ENCODE results near the gene ZC3H7A.
"Not testable (repeated sequence)": the region's sequence is repeated elsewhere in the genome, so short reads cannot be mapped to it uniquely, and the experiment has no call there.

The ZC3H7A gene

DNA sequence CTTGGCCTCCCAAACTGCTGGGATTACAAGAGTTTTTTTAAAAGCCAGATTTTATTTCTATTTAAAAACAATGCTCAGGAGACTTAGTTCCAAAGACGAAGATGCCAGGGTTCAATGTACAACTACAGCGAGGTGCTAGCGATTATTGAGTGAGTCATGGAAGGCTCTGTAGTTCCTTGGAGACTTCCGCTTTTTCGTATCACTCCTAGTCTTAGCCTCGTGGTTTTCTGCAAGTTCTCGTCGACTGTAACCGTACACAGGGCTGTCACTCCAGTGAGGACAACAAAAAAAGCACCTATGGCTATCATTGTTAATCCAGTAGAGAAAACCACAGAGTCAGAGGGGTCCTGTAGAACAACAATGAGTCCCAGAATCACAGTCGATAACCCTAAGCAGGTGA, 22.7 kb upstream of the ZC3H7A start:
- Histone ChIP-seq H3K36me3 (ENCODE audit: insufficient read depth) (no peaks in the 10 kb centered on the region), H3K4me2 (no peak overlapping the region), H3K9ac (no peak overlapping the region), H2AFZ (ENCODE audit: low read depth) (no peak overlapping the region), H3K4me1 (ENCODE audit: low read depth, poor library complexity, severe bottlenecking) (peaks cover 4% of the 10 kb centered on the region), H3K27me3 (ENCODE audit: insufficient read depth, low read depth) (no peaks in the 10 kb centered on the region), H3K79me2 (ENCODE audit: insufficient read depth, low read depth) (no peaks in the 10 kb centered on the region), H4K20me1 (ENCODE audit: insufficient read depth) (no peaks in the 10 kb centered on the region), H3K4me3 (IDR thresholded peaks at IDR 0.05; ENCODE audit: insufficient read depth, low read depth, low read length) (no peak overlapping the region), H3K27ac (no peak overlapping the region)
- TF ChIP-seq, protein P1, sequence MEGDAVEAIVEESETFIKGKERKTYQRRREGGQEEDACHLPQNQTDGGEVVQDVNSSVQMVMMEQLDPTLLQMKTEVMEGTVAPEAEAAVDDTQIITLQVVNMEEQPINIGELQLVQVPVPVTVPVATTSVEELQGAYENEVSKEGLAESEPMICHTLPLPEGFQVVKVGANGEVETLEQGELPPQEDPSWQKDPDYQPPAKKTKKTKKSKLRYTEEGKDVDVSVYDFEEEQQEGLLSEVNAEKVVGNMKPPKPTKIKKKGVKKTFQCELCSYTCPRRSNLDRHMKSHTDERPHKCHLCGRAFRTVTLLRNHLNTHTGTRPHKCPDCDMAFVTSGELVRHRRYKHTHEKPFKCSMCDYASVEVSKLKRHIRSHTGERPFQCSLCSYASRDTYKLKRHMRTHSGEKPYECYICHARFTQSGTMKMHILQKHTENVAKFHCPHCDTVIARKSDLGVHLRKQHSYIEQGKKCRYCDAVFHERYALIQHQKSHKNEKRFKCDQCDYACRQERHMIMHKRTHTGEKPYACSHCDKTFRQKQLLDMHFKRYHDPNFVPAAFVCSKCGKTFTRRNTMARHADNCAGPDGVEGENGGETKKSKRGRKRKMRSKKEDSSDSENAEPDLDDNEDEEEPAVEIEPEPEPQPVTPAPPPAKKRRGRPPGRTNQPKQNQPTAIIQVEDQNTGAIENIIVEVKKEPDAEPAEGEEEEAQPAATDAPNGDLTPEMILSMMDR (conservative IDR thresholded peaks at IDR 0.05; ENCODE audit: low read depth, low read length), result no peak

DNA sequence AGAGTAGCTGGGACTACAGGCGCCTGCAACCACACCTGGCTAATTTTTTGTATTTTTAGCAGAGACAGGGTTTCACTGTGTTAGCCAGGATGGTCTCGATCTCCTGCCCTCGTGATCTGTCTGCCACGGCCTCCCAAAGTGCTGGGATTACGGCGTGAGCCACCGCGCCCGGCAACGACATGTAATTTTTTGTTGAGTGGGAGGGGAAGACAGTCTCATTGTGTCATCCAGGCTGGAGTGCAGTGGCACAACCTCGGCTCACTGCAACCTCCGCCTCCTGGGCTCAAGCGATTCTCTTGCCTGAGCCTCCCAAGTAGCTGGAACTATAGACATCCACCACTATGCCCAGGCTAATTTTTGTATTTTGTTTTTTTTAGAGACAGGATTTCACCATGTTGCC, 21.9 kb upstream of the ZC3H7A start:
- not testable (repeated sequence) for H3K36me3 ChIP-seq (ENCODE audit: insufficient read depth); H3K79me2 ChIP-seq (ENCODE audit: insufficient read depth, low read depth); H3K4me2 ChIP-seq; H3K27ac ChIP-seq; H3K4me1 ChIP-seq (ENCODE audit: low read depth, poor library complexity, severe bottlenecking); H3K4me3 ChIP-seq (IDR thresholded peaks at IDR 0.05; ENCODE audit: insufficient read depth, low read depth, low read length); H3K9ac ChIP-seq; H4K20me1 ChIP-seq (ENCODE audit: insufficient read depth); H3K27me3 ChIP-seq (ENCODE audit: insufficient read depth, low read depth); H2AFZ ChIP-seq (ENCODE audit: low read depth)

DNA sequence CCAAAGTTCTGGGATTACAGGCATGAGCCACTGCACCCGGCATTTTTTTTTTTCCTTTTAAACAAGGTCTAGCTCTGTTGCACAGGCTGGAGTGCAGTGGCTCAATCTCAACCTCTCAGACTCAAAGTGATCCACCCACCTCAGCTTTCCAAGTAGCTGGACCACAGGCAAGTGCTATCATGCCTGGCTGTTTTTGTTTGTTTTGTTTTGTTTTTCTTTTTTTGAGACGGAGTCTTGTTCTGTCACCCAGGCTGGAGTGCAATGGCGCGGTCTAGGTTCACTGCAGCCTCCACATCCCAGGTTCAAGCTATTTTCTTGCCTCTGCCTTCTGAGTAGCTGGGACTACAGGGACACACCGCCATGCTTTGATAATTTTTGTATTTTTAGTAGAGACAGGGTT, 19.1 kb upstream of the ZC3H7A start:
- Histone ChIP-seq H3K4me1 (ENCODE audit: low read depth, poor library complexity, severe bottlenecking) (peaks cover 4% of the 10 kb centered on the region), H2AFZ (ENCODE audit: low read depth) (no peak overlapping the region), H3K9ac (no peak overlapping the region), H3K27me3 (ENCODE audit: insufficient read depth, low read depth) (no peaks in the 10 kb centered on the region), H3K4me2 (no peak overlapping the region), H3K27ac (no peak overlapping the region), H4K20me1 (ENCODE audit: insufficient read depth) (no peaks in the 10 kb centered on the region), H3K4me3 (IDR thresholded peaks at IDR 0.05; ENCODE audit: insufficient read depth, low read depth, low read length) (no peak overlapping the region), H3K36me3 (ENCODE audit: insufficient read depth) (no peaks in the 10 kb centered on the region), H3K79me2 (ENCODE audit: insufficient read depth, low read depth) (no peaks in the 10 kb centered on the region)
- TF ChIP-seq, protein P1 (conservative IDR thresholded peaks at IDR 0.05; ENCODE audit: low read depth, low read length), result no peak

DNA sequence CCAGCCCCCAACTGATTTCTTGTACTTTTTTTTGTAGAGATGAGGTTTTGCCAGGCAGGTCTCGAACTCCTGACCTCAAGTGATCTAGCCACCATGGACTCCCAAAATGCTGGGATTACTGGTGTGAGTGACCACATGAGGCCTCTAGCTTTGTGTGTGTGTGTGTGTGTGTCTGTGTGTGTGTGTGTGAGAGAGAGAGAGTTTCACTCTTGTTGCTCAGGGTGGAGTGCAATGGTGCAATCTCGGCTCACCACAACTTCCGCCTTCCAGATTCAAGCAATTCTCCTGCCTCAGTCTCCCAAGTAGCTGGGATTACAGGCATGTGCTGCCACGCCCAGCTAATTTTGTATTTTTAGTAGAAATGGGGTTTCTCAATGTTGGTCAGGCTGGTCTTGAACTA, 17.7 kb upstream of the ZC3H7A start:
- H3K4me3 ChIP-seq (IDR thresholded peaks at IDR 0.05; ENCODE audit: insufficient read depth, low read depth, low read length); H3K4me2 ChIP-seq; H2AFZ ChIP-seq (ENCODE audit: low read depth); H4K20me1 ChIP-seq (ENCODE audit: insufficient read depth); H3K79me2 ChIP-seq (ENCODE audit: insufficient read depth, low read depth); H3K27me3 ChIP-seq (ENCODE audit: insufficient read depth, low read depth); H3K36me3 ChIP-seq (ENCODE audit: insufficient read depth); H3K9ac ChIP-seq; H3K27ac ChIP-seq: not testable (repeated sequence)
- peaks cover 17% of the 10 kb centered on the region for H3K4me1 ChIP-seq (ENCODE audit: low read depth, poor library complexity, severe bottlenecking)

DNA sequence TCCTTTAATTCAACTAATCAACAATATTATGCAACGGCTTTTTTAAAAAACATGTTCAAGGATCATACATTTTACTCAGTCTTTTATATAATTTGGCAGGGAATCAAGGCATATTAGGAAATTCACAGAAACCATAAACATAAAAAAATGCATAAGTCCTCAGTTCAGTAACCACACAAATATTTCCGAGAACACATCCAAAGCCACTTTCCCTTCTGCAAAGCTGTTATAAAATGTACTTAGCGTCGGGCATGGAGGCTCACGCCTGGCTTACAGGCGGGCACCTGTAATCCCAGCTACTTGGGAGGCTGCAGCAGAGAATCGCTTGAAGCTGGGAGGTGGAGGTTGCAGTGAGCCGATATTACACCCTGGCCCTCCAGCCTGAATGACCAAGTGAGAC, 9.7 kb upstream of the ZC3H7A start:
- Histone ChIP-seq H3K36me3 (ENCODE audit: insufficient read depth) (no peaks in the 10 kb centered on the region), H3K4me3 (IDR thresholded peaks at IDR 0.05; ENCODE audit: insufficient read depth, low read depth, low read length) (no peak overlapping the region), H3K4me1 (ENCODE audit: low read depth, poor library complexity, severe bottlenecking) (peaks cover 19% of the 10 kb centered on the region), H3K4me2 (no peak overlapping the region), H3K27ac (no peak overlapping the region), H3K9ac (no peak overlapping the region), H3K79me2 (ENCODE audit: insufficient read depth, low read depth) (no peaks in the 10 kb centered on the region), H4K20me1 (ENCODE audit: insufficient read depth) (no peaks in the 10 kb centered on the region), H2AFZ (ENCODE audit: low read depth) (no peak overlapping the region), H3K27me3 (ENCODE audit: insufficient read depth, low read depth) (no peaks in the 10 kb centered on the region)
- TF ChIP-seq, protein P1 (conservative IDR thresholded peaks at IDR 0.05; ENCODE audit: low read depth, low read length), result no peak
